ENCODE measurements around the gene NKX3-2.

NKX3-2 gene

DNA sequence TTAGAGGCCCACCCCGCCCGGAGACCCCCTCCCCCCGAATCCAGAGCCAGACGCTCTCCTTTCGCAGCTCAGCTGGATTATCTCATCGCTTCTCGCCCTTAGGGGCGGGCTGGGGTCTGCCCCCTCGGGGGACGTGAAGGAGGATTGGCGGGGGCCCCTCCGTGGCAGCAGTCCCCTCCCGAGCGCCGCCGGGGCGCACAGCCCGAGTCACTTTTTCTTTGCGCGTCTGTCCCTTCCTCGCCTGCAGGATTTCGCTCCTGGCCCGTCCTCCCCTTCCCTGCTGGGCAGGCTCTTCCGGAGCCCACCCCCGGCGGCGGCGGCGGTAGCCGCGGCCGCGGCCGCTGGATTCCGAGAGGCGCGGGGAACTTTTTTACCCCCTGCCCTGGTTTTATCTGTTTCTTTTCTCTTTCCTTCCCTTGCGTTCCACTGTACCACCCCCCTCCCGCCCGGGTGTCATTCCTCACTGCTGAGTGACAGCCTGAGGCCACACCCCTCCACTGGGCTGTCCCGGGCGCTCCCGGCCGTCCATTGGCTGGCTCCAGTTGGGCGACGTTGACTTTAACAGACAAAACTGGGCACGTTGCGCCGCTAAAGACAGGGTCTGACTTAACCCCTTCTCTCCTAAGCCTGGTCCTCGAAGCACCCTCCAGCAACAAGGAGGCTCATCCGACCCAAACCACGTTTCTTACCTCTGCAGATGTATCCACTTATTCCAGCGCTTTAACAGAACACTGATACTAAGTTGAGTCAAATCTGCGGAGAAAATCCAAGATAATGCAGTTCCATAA, 492 bp upstream of the NKX3-2 start:
- DNase-seq: peak; percentile 48

DNA sequence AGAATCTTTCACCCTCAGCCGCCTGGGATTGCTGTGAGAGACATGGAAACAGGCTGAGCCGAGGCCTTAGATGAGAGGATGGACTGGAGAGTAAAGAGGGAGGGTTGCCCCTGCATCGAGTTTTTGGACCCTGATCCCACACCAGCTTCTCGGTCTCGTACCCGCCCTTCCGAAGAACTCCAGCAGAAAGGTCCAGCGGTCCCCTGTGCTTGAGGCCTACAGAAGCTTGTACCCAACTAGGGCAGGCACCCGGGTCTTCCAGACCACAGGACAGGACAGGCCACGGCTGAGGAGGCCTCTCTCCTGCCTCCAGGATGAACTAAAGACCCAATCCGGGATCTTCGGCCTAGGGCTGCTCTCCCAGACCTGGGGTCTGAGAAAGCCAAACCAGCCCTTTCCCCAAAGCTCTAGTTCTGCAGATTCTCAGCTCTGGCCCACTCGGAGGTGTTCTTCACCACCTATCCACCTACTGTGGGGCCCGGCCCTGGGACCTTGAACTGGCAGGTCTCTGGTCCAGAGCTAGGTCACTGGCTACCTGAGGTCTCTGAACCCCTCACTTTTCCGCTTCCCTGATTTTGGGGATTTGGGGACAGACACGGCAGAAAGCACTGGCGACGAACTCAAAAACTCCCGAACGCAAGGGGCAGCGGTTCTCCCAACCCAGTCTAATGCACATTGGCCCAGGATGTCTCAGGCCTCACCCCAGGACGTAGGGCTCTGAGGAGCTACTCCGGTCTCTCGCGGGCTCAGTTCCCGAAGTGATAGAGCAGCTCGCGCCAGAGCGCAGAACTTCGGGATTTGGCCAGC, 1.1 kb downstream of the NKX3-2 start:
- DNase-seq: no peak

DNA sequence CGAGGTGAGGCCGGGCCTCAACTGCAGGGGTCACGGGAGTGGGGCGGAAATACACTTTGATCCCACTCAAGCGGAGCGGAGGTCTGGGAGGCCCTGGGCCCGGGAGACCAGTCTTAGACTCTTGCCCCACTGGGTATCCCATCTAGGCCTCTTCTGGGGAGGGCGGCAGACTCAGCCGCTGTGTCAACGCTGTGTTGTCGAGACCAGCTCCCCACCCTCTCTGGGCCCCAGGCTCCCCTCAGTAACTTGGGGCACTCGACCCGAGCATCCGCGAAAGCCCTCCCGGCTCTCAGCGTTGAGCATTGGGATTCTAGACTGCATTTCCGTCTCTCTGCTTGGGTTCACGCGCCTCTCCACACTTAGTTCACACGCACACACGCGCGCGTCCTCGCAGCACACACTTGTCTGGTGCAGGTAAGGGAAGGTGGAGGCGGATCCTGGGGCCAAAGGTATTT, 1.7 kb downstream of the NKX3-2 start:
- DNase-seq: no peak

DNA sequence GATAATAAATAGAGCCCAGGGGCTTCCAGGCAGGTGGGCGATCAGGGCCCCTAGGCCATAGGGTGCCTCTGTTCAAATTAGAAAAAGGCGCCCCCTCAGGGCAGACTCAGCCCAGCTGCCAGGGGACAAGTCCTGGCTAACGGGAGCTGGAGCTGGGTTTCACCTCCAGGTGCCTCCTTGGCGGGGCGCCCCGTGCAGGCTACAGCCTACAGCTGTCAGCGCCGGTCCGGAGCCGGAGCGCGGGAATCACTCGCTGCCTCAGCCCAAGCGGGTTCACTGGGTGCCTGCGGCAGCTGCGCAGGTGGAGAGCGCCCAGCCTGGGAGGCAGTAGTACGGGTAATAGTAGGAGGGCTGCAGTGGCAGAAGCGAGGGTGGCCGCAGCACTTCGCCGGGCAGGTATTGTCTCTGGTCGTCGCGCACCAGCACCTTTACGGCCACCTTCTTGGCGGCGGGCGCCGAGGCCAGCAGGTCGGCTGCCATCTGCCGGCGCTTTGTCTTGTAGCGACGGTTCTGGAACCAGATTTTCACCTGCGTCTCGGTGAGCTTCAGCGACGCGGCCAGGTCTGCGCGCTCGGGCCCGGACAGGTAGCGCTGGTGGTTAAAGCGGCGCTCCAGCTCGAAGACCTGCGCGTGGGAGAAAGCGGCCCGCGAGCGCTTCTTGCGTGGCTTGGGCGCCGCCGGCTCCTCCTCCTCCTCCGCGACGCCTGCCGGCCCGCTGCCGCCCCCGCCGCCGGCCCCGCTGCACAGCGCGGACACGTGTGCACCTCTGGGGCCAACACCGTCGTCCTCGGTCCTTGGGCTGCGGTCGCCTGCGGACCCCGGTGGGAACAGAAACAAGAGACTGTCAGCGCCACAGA, 2.4 kb downstream of the NKX3-2 start:
- DNase-seq: no peak

DNA sequence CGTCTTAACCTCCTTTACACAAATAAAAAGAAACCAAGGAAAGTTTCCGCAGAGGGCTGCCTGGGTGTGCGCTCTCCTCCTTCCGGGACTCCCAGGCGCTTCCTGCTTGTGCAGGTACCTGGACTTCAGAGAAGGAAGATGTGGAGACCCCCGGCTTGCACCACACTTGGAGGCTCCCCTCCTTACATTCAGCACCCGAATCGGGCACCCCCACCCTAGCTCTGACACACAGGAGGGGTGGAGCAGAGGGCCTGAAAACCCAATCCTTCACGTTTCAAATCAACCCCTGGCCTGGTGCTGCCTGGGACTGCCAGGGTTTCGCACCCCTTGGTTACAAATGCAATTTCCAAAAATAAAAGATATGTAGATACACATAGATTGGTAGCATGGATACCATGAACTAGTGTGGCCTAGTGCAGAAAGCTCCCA, 3.1 kb downstream of the NKX3-2 start:
- no peak for DNase-seq

DNA sequence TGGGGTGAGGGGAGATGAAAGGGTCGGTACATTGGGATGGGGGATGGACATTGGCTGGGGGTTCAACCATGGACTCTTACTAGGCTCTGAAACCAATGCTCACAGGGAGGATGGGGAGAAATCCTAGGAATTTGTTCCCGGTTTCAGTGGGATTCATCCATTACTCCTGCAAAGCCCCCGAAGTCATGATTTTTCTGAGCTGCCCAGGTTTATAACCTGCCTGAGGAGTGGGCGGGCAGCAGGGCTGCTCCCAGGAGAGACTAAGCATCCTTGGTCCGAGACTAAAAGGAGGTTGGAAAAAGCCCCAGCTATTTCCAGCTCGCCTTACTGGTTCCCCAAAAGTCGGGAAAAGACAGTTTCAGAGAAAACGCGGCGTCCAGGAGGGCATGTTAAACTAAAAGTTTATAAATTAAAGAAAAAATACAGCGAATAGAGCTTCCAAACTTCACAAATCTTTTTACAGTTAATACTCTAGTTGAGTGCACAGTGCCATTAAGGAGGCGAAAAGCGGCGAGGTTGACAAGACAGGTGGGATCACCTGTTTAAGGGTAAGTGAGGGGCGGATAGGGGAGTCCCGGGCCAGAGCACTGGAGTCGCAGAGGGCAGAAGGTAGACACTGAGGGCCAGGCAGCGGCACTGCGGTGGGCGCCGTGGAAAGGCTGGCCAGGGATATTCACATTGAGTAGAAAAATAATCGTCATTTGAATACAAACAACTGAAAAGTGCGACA, 3.7 kb downstream of the NKX3-2 start:
- DNase-seq: no peak

DNA sequence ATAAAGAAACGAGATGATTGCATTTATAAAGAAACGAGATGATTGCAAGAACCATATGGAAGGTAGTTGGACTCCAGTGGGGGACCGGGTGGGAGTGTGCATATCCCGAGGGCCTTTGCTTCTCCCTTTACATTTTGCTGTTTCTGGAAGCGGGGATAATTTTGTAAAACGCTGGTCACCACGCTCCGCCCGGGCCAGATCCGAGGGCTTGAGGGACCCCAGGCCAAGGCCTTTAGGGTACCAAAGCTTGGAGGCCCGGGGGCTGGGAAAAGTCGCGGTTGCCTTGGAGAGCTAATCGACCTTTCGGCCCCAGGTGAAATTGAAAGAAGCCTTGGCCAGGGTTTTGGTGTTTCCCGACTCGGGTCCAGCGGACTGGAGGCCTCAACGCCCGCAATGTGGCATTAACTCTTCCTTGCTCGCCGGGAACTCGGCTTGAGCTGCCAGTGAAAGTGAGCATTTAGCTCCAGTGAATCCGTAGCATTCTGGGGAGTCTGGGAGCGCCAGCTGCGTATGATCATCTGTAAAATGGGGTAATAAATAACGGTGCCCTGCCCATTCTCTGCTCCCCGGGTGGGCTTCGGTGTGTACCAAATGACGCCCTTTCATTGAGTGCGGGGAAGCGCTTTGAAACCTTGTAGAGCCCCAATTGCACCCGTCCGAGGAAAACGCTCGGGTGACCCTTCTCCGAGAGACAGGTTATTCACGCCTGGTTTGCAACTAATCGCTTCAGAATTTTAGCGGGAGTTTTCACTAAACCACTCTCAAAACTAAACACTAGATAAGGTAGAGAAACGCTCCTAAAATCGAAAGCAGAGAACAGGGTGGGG, 4.5 kb downstream of the NKX3-2 start:
- DNase-seq: no peak

DNA sequence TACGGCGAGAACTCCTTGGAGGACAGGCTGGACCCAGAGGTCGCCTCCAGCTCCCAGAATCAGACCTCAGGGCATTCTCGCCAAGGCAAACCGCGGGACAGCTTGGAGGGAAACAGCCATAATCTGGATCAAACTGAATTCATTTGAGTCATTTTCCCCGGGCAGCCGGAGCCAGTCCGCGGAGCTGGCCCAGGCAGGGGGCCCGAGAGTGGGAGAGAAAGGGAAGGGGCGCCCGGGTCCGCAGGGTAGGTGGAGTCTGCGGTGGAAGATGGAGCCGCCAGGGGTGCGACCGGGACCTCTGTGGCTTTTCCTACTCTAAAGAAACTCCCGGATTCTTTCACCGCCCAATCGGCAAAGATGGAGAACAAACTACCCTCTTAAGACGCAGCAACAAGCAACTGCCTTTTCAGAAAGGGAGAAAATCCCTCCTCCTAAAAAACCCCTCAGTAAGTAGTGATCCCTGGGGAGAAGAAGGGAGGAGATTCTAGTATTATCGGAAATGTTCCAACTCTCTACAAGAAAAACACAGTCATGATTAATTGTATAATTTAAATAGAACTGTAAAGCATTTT, 5.2 kb downstream of the NKX3-2 start:
- no peak for DNase-seq

DNA sequence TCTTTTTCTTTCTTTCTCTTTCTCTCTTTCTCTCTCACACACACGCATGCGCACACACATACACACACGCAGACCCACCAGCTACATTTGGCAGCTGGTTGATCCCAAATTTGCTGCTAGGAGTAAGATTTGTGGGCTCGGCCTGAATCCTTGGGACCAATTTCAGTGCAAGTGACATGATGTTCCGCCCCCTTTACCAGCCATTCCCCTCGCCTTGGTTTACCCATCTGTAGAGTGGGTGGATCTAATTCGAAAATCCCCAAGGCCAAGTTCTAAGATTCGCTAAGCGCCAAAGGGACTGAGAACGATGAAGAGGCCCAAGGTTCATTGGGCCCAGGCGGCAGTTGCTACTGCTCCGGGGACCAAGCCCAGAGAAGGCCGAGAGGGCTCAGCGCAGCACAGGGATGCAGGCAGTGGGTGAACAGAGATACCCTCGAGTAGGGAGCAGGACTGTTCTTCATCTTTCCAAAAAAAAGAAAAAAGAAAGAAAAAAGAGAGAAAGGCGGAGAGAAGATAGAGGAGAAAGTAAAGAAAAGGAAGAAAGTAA, 5.8 kb downstream of the NKX3-2 start:
- no peak for DNase-seq

DNA sequence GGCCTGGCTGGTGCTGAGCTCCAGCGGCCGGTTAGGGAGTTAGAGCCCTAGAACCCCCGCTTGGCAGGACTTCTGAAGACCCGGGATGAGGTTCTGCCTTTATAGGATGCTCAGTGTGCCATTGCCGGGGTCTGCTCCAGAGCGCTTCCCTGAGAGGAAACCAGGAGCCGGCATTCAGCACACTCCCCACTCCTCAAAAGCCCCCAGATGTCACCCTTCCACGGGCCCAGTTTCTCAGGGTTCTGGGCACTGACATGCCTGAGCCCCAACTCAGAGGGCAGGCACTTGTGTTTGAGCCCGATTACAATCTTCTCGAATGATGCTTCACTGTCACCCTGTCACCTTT, 6.5 kb downstream of the NKX3-2 start:
- DNase-seq: no peak

DNA sequence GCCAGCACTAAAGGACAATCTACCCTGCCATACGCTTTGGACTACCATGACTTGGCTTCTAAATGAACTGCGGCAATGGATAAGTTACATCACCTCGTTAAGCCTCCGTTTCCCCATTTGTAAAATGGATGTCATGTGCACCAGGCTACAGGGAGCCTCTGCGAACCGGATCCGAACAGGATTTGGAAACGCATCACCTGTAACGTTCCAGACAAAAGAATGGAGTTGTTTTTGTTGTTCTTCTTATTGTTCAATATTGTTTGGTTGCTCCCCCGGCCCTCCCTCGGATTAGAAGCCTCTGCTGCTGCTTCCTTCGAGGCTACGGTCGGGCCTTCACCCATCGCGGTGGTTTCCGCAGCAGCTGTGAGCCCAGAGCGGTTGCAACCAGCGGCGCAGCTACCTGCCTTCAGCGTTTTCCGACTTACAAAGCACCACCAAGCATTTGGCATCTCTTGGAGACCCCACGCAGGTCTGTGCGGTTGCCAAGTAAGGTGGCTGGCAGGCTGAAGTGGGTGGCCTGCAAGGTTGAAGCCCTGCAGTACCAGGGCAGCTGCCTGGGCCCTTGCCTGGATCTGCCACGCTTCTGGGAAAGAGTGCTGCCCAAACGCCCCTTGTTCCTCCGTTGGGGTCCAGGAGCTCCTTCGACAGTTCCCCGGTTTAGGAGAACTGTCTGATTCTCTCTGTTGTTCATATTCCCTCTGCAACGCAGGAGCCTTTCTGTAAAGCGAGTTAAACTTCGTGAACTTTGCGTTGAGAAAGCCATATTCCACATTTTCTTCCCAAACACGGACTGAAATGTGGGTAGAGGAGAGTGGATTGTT, 7.1 kb downstream of the NKX3-2 start:
- DNase-seq: no peak

DNA sequence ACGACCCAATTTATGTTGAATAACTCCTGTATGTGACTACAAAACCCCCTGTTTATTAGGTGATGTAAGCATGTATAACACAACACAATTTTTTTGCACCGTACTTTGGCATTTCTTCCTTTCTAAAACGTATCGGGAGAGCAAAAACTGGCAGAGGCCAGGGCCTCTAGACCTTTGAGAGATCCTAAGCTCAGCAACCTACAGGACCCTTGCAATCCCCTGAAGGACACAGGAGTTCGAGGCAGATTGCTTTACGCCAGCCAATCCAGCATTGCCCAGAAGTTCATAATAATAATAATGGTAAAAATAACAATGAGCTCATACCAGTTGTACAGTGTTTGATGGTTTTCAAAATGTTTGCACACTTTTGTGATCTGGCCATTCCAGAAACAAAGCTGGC, 7.7 kb downstream of the NKX3-2 start:
- no peak for DNase-seq

DNA sequence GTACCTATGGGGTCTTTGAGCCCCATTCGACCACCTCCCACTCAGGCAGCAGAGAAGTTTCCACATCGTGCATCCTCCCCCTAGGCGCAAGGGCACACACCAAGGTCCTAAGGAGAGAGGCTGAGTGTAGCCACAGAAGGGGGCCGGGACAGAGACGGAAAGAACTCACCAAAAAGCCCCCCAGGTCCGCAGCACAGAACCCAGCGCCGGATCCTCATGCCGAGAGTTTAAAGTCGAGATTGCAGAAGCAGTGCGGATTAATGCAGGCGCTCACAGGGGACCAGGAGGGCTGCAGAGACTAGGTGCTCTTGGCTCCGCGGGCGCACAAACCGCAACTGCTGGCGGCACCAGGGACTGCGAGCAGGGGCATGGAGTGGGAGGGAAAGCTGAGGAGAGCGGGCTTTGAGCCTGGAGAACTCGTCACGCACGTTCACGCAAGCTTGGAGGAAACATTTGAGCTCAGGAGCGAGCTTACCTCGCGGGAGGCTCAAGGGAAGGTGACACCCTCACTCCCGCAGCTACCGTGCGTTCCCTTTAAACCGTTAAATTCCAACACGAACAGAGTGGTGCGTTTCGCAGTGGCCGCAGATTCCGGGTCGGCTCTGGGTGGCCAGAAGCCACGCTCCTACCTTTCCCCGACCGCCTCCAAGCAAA, 8.5 kb downstream of the NKX3-2 start:
- DNase-seq: no peak

DNA sequence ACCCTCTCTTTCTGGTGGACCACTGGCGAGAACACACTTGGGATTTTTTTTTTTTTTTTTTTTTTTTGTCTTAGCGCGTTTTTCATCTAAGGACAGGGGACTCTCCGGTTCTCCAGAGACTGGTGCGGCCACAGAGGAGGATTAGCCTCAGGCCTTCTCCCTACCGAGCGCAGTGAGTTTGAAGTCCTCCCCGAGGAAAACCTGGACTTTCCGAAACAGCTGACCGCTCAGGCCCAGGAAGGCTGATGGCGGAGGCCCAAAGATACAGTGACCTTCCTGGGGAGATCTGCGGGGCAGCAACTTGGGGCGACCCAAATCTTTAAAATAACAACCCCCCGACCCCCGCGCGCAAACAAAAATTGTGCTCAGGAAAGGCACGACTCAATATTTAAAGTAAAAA, 9.2 kb downstream of the NKX3-2 start:
- DNase-seq: no peak

DNA sequence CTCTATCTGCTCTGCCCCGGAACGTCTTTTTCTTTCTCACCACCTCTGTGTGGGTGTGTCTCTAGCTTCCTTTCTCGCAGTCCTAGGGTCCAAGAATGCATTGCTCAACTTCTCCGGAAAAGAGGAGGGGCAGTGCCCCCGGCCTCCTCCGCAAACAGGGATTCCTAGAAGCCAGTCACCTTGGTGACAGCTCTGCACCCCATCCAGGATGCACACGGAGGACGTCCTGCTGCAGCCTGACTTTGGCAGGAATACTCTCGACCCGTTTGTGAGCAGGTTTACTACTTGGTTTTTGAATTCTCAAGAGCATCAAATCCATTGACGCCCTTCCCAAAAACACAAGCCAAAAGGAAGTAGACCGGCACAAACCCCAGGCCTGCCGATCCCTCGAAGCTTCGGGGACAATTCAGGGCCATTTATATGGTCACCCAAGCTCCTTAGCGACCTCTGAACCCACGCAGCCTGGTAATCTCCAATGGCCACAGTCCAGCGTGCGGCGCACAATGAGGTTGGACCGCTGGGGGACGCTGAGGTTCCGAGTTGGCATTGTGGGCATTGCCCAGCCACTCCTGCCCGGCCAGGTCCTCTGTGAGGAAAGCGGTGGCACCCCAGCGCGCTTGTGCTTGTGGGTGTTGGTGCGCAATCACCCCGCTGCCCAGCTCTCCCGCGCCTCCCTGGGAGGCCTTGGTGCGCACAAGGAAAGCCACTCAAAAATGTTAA, 9.8 kb downstream of the NKX3-2 start:
- DNase-seq: no peak

DNA sequence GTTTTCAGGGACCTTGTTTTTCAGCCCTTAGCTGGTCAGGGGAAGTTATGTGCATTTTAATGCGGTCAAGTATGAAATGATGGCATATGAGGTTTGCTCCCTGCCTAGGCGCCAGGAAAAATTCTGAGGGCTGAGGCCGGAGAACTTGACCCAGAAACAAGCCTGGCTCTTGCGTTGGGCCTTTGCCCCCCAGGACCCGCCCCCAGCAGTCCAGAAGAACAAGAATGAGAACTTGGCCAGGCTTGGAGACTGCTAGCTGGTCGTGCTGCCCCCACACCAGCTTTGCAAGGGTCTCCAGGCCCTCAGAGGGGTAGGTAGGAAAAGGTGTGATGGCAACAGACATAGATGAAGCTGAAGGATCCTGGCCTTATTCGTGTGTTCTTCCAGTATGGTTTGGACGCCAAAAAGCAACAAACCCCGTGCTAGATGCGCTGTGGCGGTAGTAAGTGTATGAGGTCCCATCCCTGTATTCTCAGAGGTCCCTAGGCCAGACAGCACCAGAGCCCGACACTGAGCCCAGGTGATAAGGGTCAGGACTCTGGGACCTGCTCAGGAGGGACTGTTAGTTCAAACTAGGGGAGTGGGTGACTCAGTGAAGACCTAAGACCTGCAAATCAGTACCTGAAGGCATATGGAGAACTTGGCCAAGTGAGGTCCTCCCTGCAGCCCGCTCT, 10.5 kb downstream of the NKX3-2 start:
- no peak for DNase-seq

DNA sequence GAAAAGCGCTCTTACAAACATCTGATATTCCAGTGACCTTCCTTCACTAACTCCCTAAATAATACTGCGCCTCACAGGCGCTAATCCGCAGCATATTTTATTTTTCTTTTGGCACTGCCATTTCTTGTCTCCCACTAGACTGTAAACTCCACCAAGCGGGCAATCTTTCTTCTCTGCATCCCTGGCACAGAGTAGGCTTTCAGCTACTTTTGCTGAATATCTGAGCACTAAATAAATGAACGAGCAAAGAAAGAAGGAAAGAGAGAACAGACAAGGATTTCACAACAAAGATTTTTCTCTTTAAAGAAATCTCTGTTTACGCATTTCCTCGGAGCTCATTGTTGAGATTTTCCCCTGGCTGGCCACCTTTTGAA, 12.7 kb downstream of the NKX3-2 start:
- DNase-seq: no peak
